Psoas muscle (tissue), 8 donors: ENCODE data around the gene TPP2. TPM values are rescaled to one million over a fixed set of nuclear protein-coding genes. Genes with fewer than 3 reads are reported as not detected.
A peak's percentile ranks its signal among the peaks of the same experiment; 100 is the strongest.

Experiments used
- ATAC-seq, 4 donors: fragments of 200-7000 bp; cut with Tn5 transposase; one replicate each; pipeline ENCODE4 v1.9.1; 2020; ENCODE audit warnings: moderate library complexity in 3 of 4, mild to moderate bottlenecking in 2 of 4
- DNase-seq, 2 donors: peaks; one replicate each; pipeline ENCODE4 v3.0.0-alpha.2; 2020
- H3K27ac ChIP-seq: fragments of 200-600 bp; one replicate; pipeline ENCODE4 v1.8.0; 2022
- H3K27me3 ChIP-seq, 3 donors: fragments of 200-600 bp in 1 of 3; one replicate each; pipeline versions ENCODE4 v1.6.1 to v1.8.0; 2013 to 2022; ENCODE audit warnings: low read length in 2 of 3, mild to moderate bottlenecking in 2 of 3, moderate library complexity in 1 of 3; ENCODE audit not compliant: insufficient read depth in 3 of 3
- H3K36me3 ChIP-seq, 2 donors: fragments of 200-600 bp in 1 of 2; one replicate each; pipeline versions ENCODE4 v1.6.1 to v1.8.0; 2013 to 2022; ENCODE audit warnings: low read depth in 1 of 2, mild to moderate bottlenecking in 1 of 2, moderate library complexity in 1 of 2; ENCODE audit not compliant: insufficient read depth in 1 of 2
- H3K4me1 ChIP-seq: fragments of 200-600 bp; one replicate; pipeline ENCODE4 v1.8.0; 2022
- H3K4me3 ChIP-seq: fragments of 200-600 bp; one replicate; pipeline ENCODE4 v1.8.0; 2022; ENCODE audit warnings: mild to moderate bottlenecking
- H3K9me3 ChIP-seq: fragments of 200-600 bp; one replicate; pipeline ENCODE4 v1.8.0; 2022
- CTCF ChIP-seq: fragments of 200-600 bp; IDR thresholded peaks from one replicate; pipeline ENCODE4 v1.8.0; 2022; ENCODE audit warnings: antibody characterized with exemption
- WGBS, 3 donors: extraction: QIAGEN DNeasy Blood & Tissue Kit; methylation state at CpG; one replicate each; pipeline versions ENCODE4 v1.1.6 to v1.1.7; 2013; 5-methylcytosine and 5-hydroxymethylcytosine counted together
- intact Hi-C, 2 donors: fragments of 100-400 bp; cut with DNase I; formaldehyde crosslinking; loops; one replicate each; pipeline versions ENCODE4 v1.11.0 to v1.14.2; 2022
- polyA plus RNA-seq, 3 donors: library from polyadenylated mRNA; stranded (reverse); fragments of 200-250 nt; gene quantifications; one replicate each; pipeline ENCODE4 v1.2.3, GENCODE V29; 2013
- total RNA-seq, 4 donors: library from RNA; stranded (reverse); fragmentation: NEBNext Ultra II Directional in 2 of 4; extraction: Animal tissue kit (Norgen Biotek cat#: 25700) in 2 of 4; gene quantifications; one replicate each; pipeline versions ENCODE4 v1.2.1 to v1.2.4, GENCODE V29; 2021 to 2023
- donor health status: healthy with polysubstance abuse.
- donor health status: DM: no; HTN: no; CAD: no; lungs with moderate emphysema.
- donor health status: Bipolar disorder and iron deficiency.
- donor health status: healthy.
- donor health status: DM: yes; HTN: yes; CAD: no.
- donor health status: DM: no; HTN: no; CAD: no.
- donor health status: DM: no; HTN: no; CAD: no.
- donor health status: DM: yes; HTN: yes; CAD: no.

TPP2 gene
- total and polyA plus RNA-seq, 7 donors = 22.1 to 45.6 (median 40.3) TPM

GRCh38 chr13:102679449-102680132 lies 82.8 kb downstream of the TPP2 start:
- Histone ChIP-seq H3K27ac (no peak overlapping the region), H3K9me3 (no peaks in the 10 kb centered on the region), H3K27me3 (no peaks in the 10 kb centered on the region), H3K4me3 (no peak overlapping the region), H3K36me3 (peaks cover 0 to 28% of the 10 kb centered on the region in 2 donors), H3K4me1 (peaks cover 43% of the 10 kb centered on the region)
- DNase-seq (no peak), ATAC-seq (no peak)
- 54 to 70% (median 69%) methylated on average over 3 of the region's 3 CpGs for WGBS, 3 donors
- intact Hi-C loops = loop anchor here in 1 of 2 donors (5.0 kb wide), 1 partner anchor 33 kb away; no protein-coding TSS in a partner anchor
- no peak for TF ChIP-seq CTCF

- intact Hi-C loops = no loop called here
- Histone ChIP-seq H3K36me3 (peaks cover 0 to 22% of the 10 kb centered on the region in 2 donors), H3K27me3 (no peaks in the 10 kb centered on the region), H3K4me1 (peaks cover 36% of the 10 kb centered on the region), H3K4me3 (no peak overlapping the region), H3K9me3 (no peaks in the 10 kb centered on the region), H3K27ac (no peak overlapping the region)
- ATAC-seq (no peak), DNase-seq (no peak)
- WGBS, 3 donors = 64 to 83% (median 81%) methylated on average over 4 of the region's 4 CpGs
- TF ChIP-seq CTCF = no peak
Observed at GRCh38 chr13:102680133-102680717, 83.4 kb downstream of the TPP2 start.

- WGBS, 3 donors = 56 to 60% (median 60%) methylated on average over 5 of the region's 5 CpGs
- ATAC-seq = no peak
- TF ChIP-seq CTCF = no peak
- Histone ChIP-seq H3K36me3 (peaks cover 0 to 14% of the 10 kb centered on the region in 2 donors), H3K4me3 (no peak overlapping the region), H3K27me3 (no peaks in the 10 kb centered on the region), H3K4me1 (peaks cover 28% of the 10 kb centered on the region), H3K9me3 (no peaks in the 10 kb centered on the region), H3K27ac (peak overlapping the region; percentile 8)
- no peak for DNase-seq
- intact Hi-C loops = no loop called here
Observed at GRCh38 chr13:102680842-102681740, 84.3 kb downstream of the TPP2 start.

- Histone ChIP-seq H3K27ac (no peak overlapping the region), H3K4me1 (peaks cover 19% of the 10 kb centered on the region), H3K9me3 (no peaks in the 10 kb centered on the region), H3K27me3 (no peaks in the 10 kb centered on the region), H3K4me3 (no peak overlapping the region), H3K36me3 (peaks cover 0 to 13% of the 10 kb centered on the region in 2 donors)
- no peak for ATAC-seq
- no peak for DNase-seq
- no peak for TF ChIP-seq CTCF
- 63 to 73% (median 67%) methylated on average over 4 of the region's 4 CpGs for WGBS, 3 donors
- intact Hi-C loops = no loop called here
Observed at GRCh38 chr13:102682211-102682610, 85.4 kb downstream of the TPP2 start.
